Measurements from ENCODE around the gene NPTX1. TPM values are rescaled to one million over a fixed set of nuclear protein-coding genes. Genes with fewer than 3 reads are reported as not detected.

NPTX1 gene
- polyA plus RNA-seq, 1 donor from 2014 or later: 0.56 TPM

DNA sequence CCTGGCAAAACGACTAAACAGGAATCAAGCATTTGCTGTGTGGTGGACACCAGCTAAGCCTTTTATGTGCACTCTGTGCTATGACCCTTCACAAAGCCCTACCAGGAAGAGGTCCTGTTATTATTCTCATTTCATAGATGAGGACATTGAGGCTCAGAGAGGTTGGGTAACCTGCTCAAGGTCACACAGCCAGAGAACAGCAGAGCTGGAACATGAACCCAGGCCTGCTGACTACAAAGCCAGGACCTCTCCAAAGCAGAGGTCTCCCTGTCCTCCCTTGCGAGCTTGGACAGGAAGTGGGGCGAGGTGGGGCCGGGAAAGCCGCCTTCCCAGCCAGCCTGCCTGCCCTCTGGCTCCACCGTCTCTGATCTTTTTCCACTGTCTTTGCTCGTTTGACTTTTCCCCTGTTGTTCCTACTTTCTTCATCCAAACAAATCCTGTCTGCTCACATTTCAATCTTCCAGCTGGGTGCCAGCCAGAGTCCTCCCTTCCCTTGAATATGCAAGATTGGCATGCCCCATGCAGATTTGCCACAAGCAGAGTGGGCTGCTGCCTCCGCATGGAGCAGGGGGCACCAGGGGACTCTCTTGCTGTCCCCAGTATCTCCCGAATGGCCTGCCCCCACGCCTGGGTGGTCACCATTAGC lies 44.5 kb upstream of the NPTX1 start:
- Histone ChIP-seq H3K79me2 (replicated peaks; ENCODE audit: insufficient read depth, low read length) (no peaks in the 10 kb centered on the region), H3K9me2 (ENCODE audit: insufficient read depth, low read length) (no peaks in the 10 kb centered on the region), H3K9me3 (ENCODE audit: low read length) (no peaks in the 10 kb centered on the region), H3K4me3 (ENCODE audit: low read length) (no peak overlapping the region), H4K20me1 (ENCODE audit: insufficient read depth) (no peaks in the 10 kb centered on the region), H3F3A (ENCODE audit: insufficient read depth, low read length, poor library complexity, severe bottlenecking) (no peaks in the 10 kb centered on the region), H3K27me3 (ENCODE audit: insufficient read depth, low read depth, low read length) (no peaks in the 10 kb centered on the region), H2AFZ (ENCODE audit: low read depth, low read length) (no peak overlapping the region), H3K36me3 (ENCODE audit: insufficient read depth, low read length) (no peaks in the 10 kb centered on the region), H3K27ac (ENCODE audit: low read length) (no peak overlapping the region), H3K9ac (ENCODE audit: low read length) (no peak overlapping the region), H3K4me2 (ENCODE audit: low read length) (no peak overlapping the region)
- TF ChIP-seq MXI1 (conservative IDR thresholded peaks at IDR 0.05; ENCODE audit: poor library complexity, severe bottlenecking): no peak
- no peak for TF ChIP-seq EP300 (conservative IDR thresholded peaks at IDR 0.05; ENCODE audit: poor library complexity, severe bottlenecking)
- TF ChIP-seq RAD21 (conservative IDR thresholded peaks at IDR 0.05): no peak
- TF ChIP-seq, protein P1, sequence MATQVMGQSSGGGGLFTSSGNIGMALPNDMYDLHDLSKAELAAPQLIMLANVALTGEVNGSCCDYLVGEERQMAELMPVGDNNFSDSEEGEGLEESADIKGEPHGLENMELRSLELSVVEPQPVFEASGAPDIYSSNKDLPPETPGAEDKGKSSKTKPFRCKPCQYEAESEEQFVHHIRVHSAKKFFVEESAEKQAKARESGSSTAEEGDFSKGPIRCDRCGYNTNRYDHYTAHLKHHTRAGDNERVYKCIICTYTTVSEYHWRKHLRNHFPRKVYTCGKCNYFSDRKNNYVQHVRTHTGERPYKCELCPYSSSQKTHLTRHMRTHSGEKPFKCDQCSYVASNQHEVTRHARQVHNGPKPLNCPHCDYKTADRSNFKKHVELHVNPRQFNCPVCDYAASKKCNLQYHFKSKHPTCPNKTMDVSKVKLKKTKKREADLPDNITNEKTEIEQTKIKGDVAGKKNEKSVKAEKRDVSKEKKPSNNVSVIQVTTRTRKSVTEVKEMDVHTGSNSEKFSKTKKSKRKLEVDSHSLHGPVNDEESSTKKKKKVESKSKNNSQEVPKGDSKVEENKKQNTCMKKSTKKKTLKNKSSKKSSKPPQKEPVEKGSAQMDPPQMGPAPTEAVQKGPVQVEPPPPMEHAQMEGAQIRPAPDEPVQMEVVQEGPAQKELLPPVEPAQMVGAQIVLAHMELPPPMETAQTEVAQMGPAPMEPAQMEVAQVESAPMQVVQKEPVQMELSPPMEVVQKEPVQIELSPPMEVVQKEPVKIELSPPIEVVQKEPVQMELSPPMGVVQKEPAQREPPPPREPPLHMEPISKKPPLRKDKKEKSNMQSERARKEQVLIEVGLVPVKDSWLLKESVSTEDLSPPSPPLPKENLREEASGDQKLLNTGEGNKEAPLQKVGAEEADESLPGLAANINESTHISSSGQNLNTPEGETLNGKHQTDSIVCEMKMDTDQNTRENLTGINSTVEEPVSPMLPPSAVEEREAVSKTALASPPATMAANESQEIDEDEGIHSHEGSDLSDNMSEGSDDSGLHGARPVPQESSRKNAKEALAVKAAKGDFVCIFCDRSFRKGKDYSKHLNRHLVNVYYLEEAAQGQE (IDR thresholded peaks at IDR 0.05; ENCODE audit: borderline replicate concordance): no peak
- no peak for TF ChIP-seq EZH2 (IDR thresholded peaks at IDR 0.05; ENCODE audit: borderline replicate concordance, insufficient read depth, low read length, poor library complexity, severe bottlenecking)
- TF ChIP-seq SMC3 (conservative IDR thresholded peaks at IDR 0.05; ENCODE audit: poor library complexity): no peak
- no peak for TF ChIP-seq POLR2AphosphoS5 (IDR thresholded peaks at IDR 0.05)
- TF ChIP-seq TAF1 (IDR thresholded peaks at IDR 0.05; ENCODE audit: low read depth): no peak
- TF ChIP-seq, protein P2, sequence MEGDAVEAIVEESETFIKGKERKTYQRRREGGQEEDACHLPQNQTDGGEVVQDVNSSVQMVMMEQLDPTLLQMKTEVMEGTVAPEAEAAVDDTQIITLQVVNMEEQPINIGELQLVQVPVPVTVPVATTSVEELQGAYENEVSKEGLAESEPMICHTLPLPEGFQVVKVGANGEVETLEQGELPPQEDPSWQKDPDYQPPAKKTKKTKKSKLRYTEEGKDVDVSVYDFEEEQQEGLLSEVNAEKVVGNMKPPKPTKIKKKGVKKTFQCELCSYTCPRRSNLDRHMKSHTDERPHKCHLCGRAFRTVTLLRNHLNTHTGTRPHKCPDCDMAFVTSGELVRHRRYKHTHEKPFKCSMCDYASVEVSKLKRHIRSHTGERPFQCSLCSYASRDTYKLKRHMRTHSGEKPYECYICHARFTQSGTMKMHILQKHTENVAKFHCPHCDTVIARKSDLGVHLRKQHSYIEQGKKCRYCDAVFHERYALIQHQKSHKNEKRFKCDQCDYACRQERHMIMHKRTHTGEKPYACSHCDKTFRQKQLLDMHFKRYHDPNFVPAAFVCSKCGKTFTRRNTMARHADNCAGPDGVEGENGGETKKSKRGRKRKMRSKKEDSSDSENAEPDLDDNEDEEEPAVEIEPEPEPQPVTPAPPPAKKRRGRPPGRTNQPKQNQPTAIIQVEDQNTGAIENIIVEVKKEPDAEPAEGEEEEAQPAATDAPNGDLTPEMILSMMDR (IDR thresholded peaks at IDR 0.05; ENCODE audit: poor library complexity, severe bottlenecking): no peak

DNA sequence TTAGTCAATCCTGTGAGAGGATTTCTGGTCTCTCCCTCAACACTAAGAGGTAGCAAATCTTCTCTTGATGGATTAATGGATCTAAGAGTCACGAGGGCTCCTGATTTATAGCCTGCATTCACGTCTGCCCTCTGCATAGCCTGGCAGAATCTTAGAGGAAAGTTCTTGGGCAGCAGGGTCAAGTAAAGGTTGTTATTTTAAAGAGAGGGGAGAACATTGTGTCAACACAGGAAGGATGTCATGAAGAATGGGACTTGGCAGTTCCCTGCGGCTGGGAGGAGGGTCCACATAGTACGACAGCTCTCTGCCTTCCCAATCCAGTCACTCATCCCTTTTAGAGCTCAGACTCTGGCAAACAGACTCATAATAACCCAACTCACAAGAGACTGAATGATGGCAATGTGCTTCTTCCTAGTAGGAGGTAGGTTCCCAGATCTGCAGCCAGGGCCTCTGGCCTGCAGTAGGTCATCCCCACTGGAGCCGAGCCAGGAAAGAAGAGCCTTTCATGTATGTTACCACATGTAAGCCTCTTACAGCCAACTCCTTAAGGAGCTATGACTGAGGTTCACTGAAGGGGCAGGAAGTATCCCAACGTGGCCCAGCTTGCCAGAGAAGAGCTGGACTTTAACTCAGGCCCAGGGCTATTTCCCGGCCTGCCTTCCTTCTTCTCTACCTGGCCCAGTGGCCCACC lies 42.8 kb upstream of the NPTX1 start:
- Histone ChIP-seq H3K4me2 (ENCODE audit: low read length) (no peak overlapping the region), H3K27ac (ENCODE audit: low read length) (no peak overlapping the region), H3K36me3 (ENCODE audit: insufficient read depth, low read length) (no peaks in the 10 kb centered on the region), H3F3A (ENCODE audit: insufficient read depth, low read length, poor library complexity, severe bottlenecking) (no peaks in the 10 kb centered on the region), H4K20me1 (ENCODE audit: insufficient read depth) (no peaks in the 10 kb centered on the region), H3K9me3 (ENCODE audit: low read length) (no peaks in the 10 kb centered on the region), H3K9ac (ENCODE audit: low read length) (no peak overlapping the region), H3K4me3 (ENCODE audit: low read length) (no peak overlapping the region), H2AFZ (ENCODE audit: low read depth, low read length) (no peak overlapping the region), H3K79me2 (replicated peaks; ENCODE audit: insufficient read depth, low read length) (no peaks in the 10 kb centered on the region), H3K9me2 (ENCODE audit: insufficient read depth, low read length) (no peaks in the 10 kb centered on the region), H3K27me3 (ENCODE audit: insufficient read depth, low read depth, low read length) (no peaks in the 10 kb centered on the region)
- TF ChIP-seq, protein P1 (IDR thresholded peaks at IDR 0.05; ENCODE audit: borderline replicate concordance): no peak
- TF ChIP-seq SMC3 (conservative IDR thresholded peaks at IDR 0.05; ENCODE audit: poor library complexity): no peak
- TF ChIP-seq RAD21 (conservative IDR thresholded peaks at IDR 0.05): no peak
- no peak for TF ChIP-seq EZH2 (IDR thresholded peaks at IDR 0.05; ENCODE audit: borderline replicate concordance, insufficient read depth, low read length, poor library complexity, severe bottlenecking)
- TF ChIP-seq MXI1 (conservative IDR thresholded peaks at IDR 0.05; ENCODE audit: poor library complexity, severe bottlenecking): no peak
- TF ChIP-seq, protein P2 (IDR thresholded peaks at IDR 0.05; ENCODE audit: poor library complexity, severe bottlenecking): no peak
- TF ChIP-seq TAF1 (IDR thresholded peaks at IDR 0.05; ENCODE audit: low read depth): no peak
- TF ChIP-seq EP300 (conservative IDR thresholded peaks at IDR 0.05; ENCODE audit: poor library complexity, severe bottlenecking): no peak
- TF ChIP-seq POLR2AphosphoS5 (IDR thresholded peaks at IDR 0.05): no peak

Data from neural cell (in vitro differentiated cells).